Stomach (tissue), 9 donors: Measurements from ENCODE around the gene COL23A1. TPM values are rescaled to one million over a fixed set of nuclear protein-coding genes. Genes with fewer than 3 reads are reported as not detected.

Experiments
- DNase-seq, 2 donors: peaks; one replicate each; pipeline versions ENCODE4 v3.0.0 to v3.0.0-alpha.2; 2013 to 2019
- H3K27ac ChIP-seq, 5 donors: fragments of 200-600 bp in 4 of 5; sonication (generic) in 4 of 5; one replicate each; pipeline ENCODE4 v1.5.1; 2013 to 2019; ENCODE audit warnings: mild to moderate bottlenecking in 1 of 5, moderate library complexity in 1 of 5
- H3K27me3 ChIP-seq, 3 donors: fragments of 200-600 bp; sonication (generic); one replicate each; pipeline ENCODE4 v1.5.1; 2017 to 2019; ENCODE audit warnings: mixed run types in 1 of 3
- H3K36me3 ChIP-seq, 4 donors: fragments of 200-600 bp; sonication (generic); 1 replicate in 3 of 4; 2 replicates in 1 of 4; pipeline ENCODE4 v1.5.1; 2016 to 2019
- H3K4me1 ChIP-seq, 4 donors: fragments of 200-600 bp; sonication (generic); one replicate each; pipeline ENCODE4 v1.5.1; 2016 to 2019
- H3K4me3 ChIP-seq, 4 donors: fragments of 200-600 bp; sonication (generic) in 3 of 4; one replicate each; pipeline ENCODE4 v1.5.1; 2016 to 2019; ENCODE audit warnings: mild to moderate bottlenecking in 1 of 4
- H3K9me3 ChIP-seq, 4 donors: fragments of 200-600 bp; sonication (generic); one replicate each; pipeline ENCODE4 v1.5.1; 2016 to 2019
- CTCF ChIP-seq, 7 experiments: fragments of 450-650 bp in 4 of 7; fragments of 200-600 bp in 3 of 7; sonication (generic) in 3 of 7; IDR thresholded peaks; one replicate each; pipeline ENCODE4 v1.5.1; 2016 to 2019; ENCODE audit warnings: antibody characterized with exemption in 7 of 7, control low read depth in 2 of 7, mild to moderate bottlenecking in 1 of 7
- EP300 ChIP-seq: sonication (generic); formaldehyde crosslinking; IDR thresholded peaks from one replicate; pipeline ENCODE4 v1.6.1; 2017; ENCODE audit warnings: antibody characterized with exemption
- POLR2A ChIP-seq, 4 donors: fragments of 450-650 bp; IDR thresholded peaks; one replicate each; pipeline ENCODE4 v1.6.1; 2016; ENCODE audit warnings: antibody characterized with exemption in 4 of 4, control low read depth in 2 of 4, mild to moderate bottlenecking in 1 of 4, moderate library complexity in 1 of 4
- POLR2AphosphoS5 ChIP-seq, 3 donors: sonication (generic); formaldehyde crosslinking; IDR thresholded peaks; one replicate each; pipeline ENCODE4 v1.6.1; 2016; ENCODE audit warnings: antibody characterized with exemption in 3 of 3
- WGBS, 5 donors: extraction: QIAGEN DNeasy Blood & Tissue Kit in 3 of 5; methylation state at CpG; one replicate each; pipeline versions ENCODE4 v1.1.5 to v1.1.7; 2013 to 2018; 5-methylcytosine and 5-hydroxymethylcytosine counted together
- intact Hi-C: fragments of 100-400 bp; cut with DNase I; formaldehyde crosslinking; loops from one replicate; pipeline ENCODE4 v1.15.1; 2023; ENCODE audit warnings: low total_unique reads
- polyA plus RNA-seq, 3 donors: library from polyadenylated mRNA; stranded (reverse); fragments of 200-250 nt; gene quantifications; one replicate each; pipeline ENCODE4 v1.2.3, GENCODE V29; 2013
- total RNA-seq, 5 donors: library from RNA; depleted of rRNA; stranded (reverse); fragments of >200 nt; gene quantifications; one replicate each; pipeline versions ENCODE4 v1.1.0 to v1.2.3, GENCODE V29; 2014 to 2016
- donor health status: healthy with polysubstance abuse.
- donor health status: Bipolar disorder and iron deficiency.
- donor health status: healthy.

COL23A1 gene
- total and polyA plus RNA-seq, 8 donors: under 0.01 to 7.0 (median 1.4) TPM

GRCh38 chr5:178209334-178210072, 380.7 kb downstream of the COL23A1 start:
- H3K4me1 ChIP-seq: peaks cover 31 to 72% (median 60%) of the 10 kb centered on the region in 4 donors
- no peaks in the 10 kb centered on the region for H3K9me3 ChIP-seq
- peak overlapping the region in 2 of 5 donors; percentile 18 to 94 for H3K27ac ChIP-seq
- H3K4me3 ChIP-seq: peak overlapping the region in 1 of 4 donors; percentile 11
- DNase-seq: no peak
- intact Hi-C loops: no loop called here
- WGBS, 5 donors: 80 to 86% (median 81%) methylated on average over 8 of the region's 8 CpGs
- no peaks in the 10 kb centered on the region for H3K27me3 ChIP-seq
- peaks cover 75 to 83% (median 81%) of the 10 kb centered on the region in 4 donors for H3K36me3 ChIP-seq
- no peak for TF ChIP-seq EP300
- no peak for TF ChIP-seq POLR2A (IDR thresholded peaks at IDR 0.05)

GRCh38 chr5:178208540-178209227, 381.5 kb downstream of the COL23A1 start:
- intact Hi-C loops: no loop called here
- H3K9me3 ChIP-seq: no peaks in the 10 kb centered on the region
- H3K36me3 ChIP-seq: peaks cover 71 to 75% (median 73%) of the 10 kb centered on the region in 4 donors
- TF ChIP-seq POLR2AphosphoS5 (IDR thresholded peaks at IDR 0.05) (no peak), CTCF (IDR thresholded peaks at IDR 0.05) (no peak), POLR2A (IDR thresholded peaks at IDR 0.05) (no peak), EP300 (no peak)
- H3K27ac ChIP-seq: peak overlapping the region; percentile 18 to 96 (median 37)
- no peaks in the 10 kb centered on the region for H3K27me3 ChIP-seq
- no peak overlapping the region for H3K4me3 ChIP-seq
- H3K4me1 ChIP-seq: peaks cover 31 to 67% (median 61%) of the 10 kb centered on the region in 4 donors
- DNase-seq: no peak
- 63 to 73% (median 71%) methylated on average over 5 of the region's 5 CpGs for WGBS, 5 donors

GRCh38 chr5:178207917-178208280, 382.3 kb downstream of the COL23A1 start:
- H3K4me3 ChIP-seq: no peak overlapping the region
- H3K27me3 ChIP-seq: no peaks in the 10 kb centered on the region
- WGBS, 5 donors: 46 to 86% (median 50%) methylated on average over 1 of the region's 1 CpG
- H3K9me3 ChIP-seq: no peaks in the 10 kb centered on the region
- TF ChIP-seq POLR2AphosphoS5 (IDR thresholded peaks at IDR 0.05): peak in 1 of 3 donors; percentile 37
- TF ChIP-seq EP300: no peak
- intact Hi-C loops: no loop called here
- peak overlapping the region; percentile 28 to 98 (median 94) for H3K27ac ChIP-seq
- peak; percentile 59 to 63 for DNase-seq
- peaks cover 28 to 62% (median 55%) of the 10 kb centered on the region in 4 donors for H3K4me1 ChIP-seq
- H3K36me3 ChIP-seq: peaks cover 65 to 67% (median 65%) of the 10 kb centered on the region in 4 donors

- H3K36me3 ChIP-seq: peaks cover 59 to 61% (median 60%) of the 10 kb centered on the region in 4 donors
- TF ChIP-seq CTCF (IDR thresholded peaks at IDR 0.05): no peak
- peak in 2 of 3 donors; percentile 18 to 30 for TF ChIP-seq POLR2AphosphoS5 (IDR thresholded peaks at IDR 0.05)
- DNase-seq: peak; percentile 48 to 81
- peak overlapping the region in 2 of 4 donors; percentile 82 to 94 for H3K4me3 ChIP-seq
- intact Hi-C loops: no loop called here
- H3K27ac ChIP-seq: peak overlapping the region; percentile 28 to 98 (median 94)
- H3K9me3 ChIP-seq: no peaks in the 10 kb centered on the region
- no peaks in the 10 kb centered on the region for H3K27me3 ChIP-seq
- 39 to 60% (median 49%) methylated on average over 5 of the region's 5 CpGs for WGBS, 5 donors
- peaks cover 27 to 57% (median 49%) of the 10 kb centered on the region in 4 donors for H3K4me1 ChIP-seq
These were observed 382.8 kb downstream of the COL23A1 start for GRCh38 chr5:178207183-178207916.
